IPS-NIHi7 (cell line): Measurements from ENCODE around the gene PIGS.
A peak's percentile ranks its signal among the peaks of the same experiment; 100 is the strongest.
"Not testable (repeated sequence)": the region's sequence is repeated elsewhere in the genome, so short reads cannot be mapped to it uniquely, and the experiment has no call there.

Experiments
- DNase-seq: peaks from one replicate; pipeline ENCODE4 v3.0.0; 2012; ENCODE audit warnings: mixed read lengths; ENCODE audit errors: extremely low spot score

Gene PIGS

GRCh38 chr17:28571361-28572122, at the start of gene PIGS:
Gene PIGS (minus strand): TSS chr17:28571524. CDS start chr17:28571496, 28 bp downstream.
- peak; percentile 99 for DNase-seq

GRCh38 chr17:28620010-28620409, 48.7 kb upstream of the PIGS start:
- no peak for DNase-seq

- DNase-seq = no peak
Measured at GRCh38 chr17:28618464-28618863, 47.1 kb upstream of the PIGS start.

GRCh38 chr17:28616281-28616680, 45.0 kb upstream of the PIGS start:
- no peak for DNase-seq

- no peak for DNase-seq
Measured at GRCh38 chr17:28615260-28615940, 44.1 kb upstream of the PIGS start.

GRCh38 chr17:28613931-28614381, 42.6 kb upstream of the PIGS start, which contains the start of gene RSKR:
Gene RSKR (minus strand): TSS chr17:28614185. CDS start chr17:28614161, 24 bp downstream.
- no peak for DNase-seq

GRCh38 chr17:28612936-28613872, 41.9 kb upstream of the PIGS start:
- DNase-seq = peak; percentile 77

- DNase-seq = no peak
Measured at GRCh38 chr17:28612531-28612930, 41.2 kb upstream of the PIGS start.

GRCh38 chr17:28610376-28610775, 39.1 kb upstream of the PIGS start:
- no peak for DNase-seq

GRCh38 chr17:28604031-28604430, 32.7 kb upstream of the PIGS start:
- DNase-seq = not testable (repeated sequence)

- peak; percentile 47 for DNase-seq
Measured at GRCh38 chr17:28599311-28600184, 28.2 kb upstream of the PIGS start.

GRCh38 chr17:28598799-28599310, 27.5 kb upstream of the PIGS start, which contains the start of gene SPAG5:
Gene SPAG5 (minus strand): TSS chr17:28599025. CDS start chr17:28598946, 79 bp downstream.
- peak; percentile 100 for DNase-seq

- DNase-seq = no peak
Measured at GRCh38 chr17:28598389-28598788, 27.1 kb upstream of the PIGS start.

- no peak for DNase-seq
Measured at GRCh38 chr17:28597606-28598383, 26.5 kb upstream of the PIGS start.

GRCh38 chr17:28592260-28592659, 20.9 kb upstream of the PIGS start:
- DNase-seq = no peak

- DNase-seq = no peak
Measured at GRCh38 chr17:28585851-28586250, 14.5 kb upstream of the PIGS start.

- no peak for DNase-seq
Measured at GRCh38 chr17:28584434-28584833, 13.1 kb upstream of the PIGS start.

- DNase-seq = no peak
Measured at GRCh38 chr17:28582513-28582912, 11.2 kb upstream of the PIGS start.

- DNase-seq = no peak
Measured at GRCh38 chr17:28580959-28581358, 9.6 kb upstream of the PIGS start.

- DNase-seq = no peak
Measured at GRCh38 chr17:28579526-28579925, 8.2 kb upstream of the PIGS start.
